Activated naive CD4-positive, alpha-beta T cell treated with anti-CD3 and anti-CD28 coated beads, Interleukin-2, amount 50 U/mL, for 16 hours (primary cell): ENCODE results near the gene JAML.

Experiments used
- DNase-seq: peaks from one replicate; pipeline ENCODE4 v3.0.0-alpha.2; 2020

The JAML gene

GRCh38 chr11:118163494-118163893, 61.3 kb downstream of the JAML start:
- no peak for DNase-seq

GRCh38 chr11:118162846-118163245, 62.0 kb downstream of the JAML start:
- no peak for DNase-seq

GRCh38 chr11:118161786-118162185, 63.0 kb downstream of the JAML start:
- DNase-seq = no peak

- no peak for DNase-seq
Observed at GRCh38 chr11:118157186-118157895, 67.5 kb downstream of the JAML start.

- no peak for DNase-seq
Observed at GRCh38 chr11:118156531-118157185, 68.2 kb downstream of the JAML start.

GRCh38 chr11:118155776-118156530, 68.9 kb downstream of the JAML start:
- DNase-seq = no peak

GRCh38 chr11:118154641-118155040, 70.2 kb downstream of the JAML start:
- no peak for DNase-seq

- no peak for DNase-seq
Observed at GRCh38 chr11:118153976-118154375, 70.8 kb downstream of the JAML start.

- DNase-seq = no peak
Observed at GRCh38 chr11:118153516-118153915, 71.3 kb downstream of the JAML start.

GRCh38 chr11:118152552-118153471, 72.0 kb downstream of the JAML start, which contains the start of gene SCN4B:
Gene SCN4B (minus strand): TSS chr11:118152823. CDS start chr11:118152673, 150 bp downstream.
- DNase-seq = peak; percentile 22

GRCh38 chr11:118152020-118152551, 72.7 kb downstream of the JAML start:
- DNase-seq = no peak

GRCh38 chr11:118151431-118151830, 73.4 kb downstream of the JAML start:
- DNase-seq = no peak

- DNase-seq = no peak
Observed at GRCh38 chr11:118149493-118149892, 75.3 kb downstream of the JAML start.

- DNase-seq = no peak
Observed at GRCh38 chr11:118148856-118149255, 76.0 kb downstream of the JAML start.

GRCh38 chr11:118148240-118148639, 76.6 kb downstream of the JAML start:
- DNase-seq = no peak

GRCh38 chr11:118147502-118147901, 77.3 kb downstream of the JAML start:
- no peak for DNase-seq

GRCh38 chr11:118146554-118146953, 78.3 kb downstream of the JAML start:
- no peak for DNase-seq

GRCh38 chr11:118145285-118146227, 79.3 kb downstream of the JAML start:
- peak; percentile 89 for DNase-seq

- DNase-seq = no peak
Observed at GRCh38 chr11:118144301-118145268, 80.2 kb downstream of the JAML start.
